Mucosa of descending colon (tissue), 3 donors: ENCODE measurements around the gene GCSAM. TPM values are rescaled to one million over a fixed set of nuclear protein-coding genes. Genes with fewer than 3 reads are reported as not detected.
A peak's percentile ranks its signal among the peaks of the same experiment; 100 is the strongest.

ENCODE experiments used
- ATAC-seq: fragments of 200-7000 bp; cut with Tn5 transposase; one replicate; pipeline ENCODE4 v1.9.1; 2020; ENCODE audit warnings: mild to moderate bottlenecking, moderate library complexity
- DNase-seq, 3 donors: peaks; one replicate each; pipeline ENCODE4 v3.0.0-alpha.2; 2020
- H3K36me3 ChIP-seq: fragments of 200-600 bp; one replicate; pipeline ENCODE4 v1.8.0; 2021; ENCODE audit warnings: low read depth, mild to moderate bottlenecking
- H3K4me1 ChIP-seq: fragments of 200-600 bp; one replicate; pipeline ENCODE4 v1.8.0; 2021; ENCODE audit warnings: low read depth, mild to moderate bottlenecking
- H3K4me3 ChIP-seq: fragments of 200-600 bp; one replicate; pipeline ENCODE4 v1.8.0; 2021; ENCODE audit warnings: mild to moderate bottlenecking
- H3K9me3 ChIP-seq: fragments of 200-600 bp; one replicate; pipeline ENCODE4 v1.8.0; 2021; ENCODE audit warnings: mild to moderate bottlenecking
- CTCF ChIP-seq: fragments of 200-600 bp; IDR thresholded peaks from one replicate; pipeline ENCODE4 v1.8.0; 2022; ENCODE audit warnings: antibody characterized with exemption, mild to moderate bottlenecking
- intact Hi-C, 2 donors: fragments of 100-400 bp; cut with DNase I in 1 of 2; cut with micrococcal nuclease in 1 of 2; formaldehyde crosslinking; loops; one replicate each; pipeline versions ENCODE4 v1.11.0 to v1.11.1; 2022; cut with DNase I, micrococcal nuclease
- total RNA-seq, 3 donors: library from RNA; stranded (reverse); fragmentation: NEBNext Ultra II Directional in 2 of 3; extraction: Animal tissue kit (Norgen Biotek cat#: 25700) in 2 of 3; gene quantifications; one replicate each; pipeline versions ENCODE4 v1.2.1 to v1.2.4, GENCODE V29; 2021 to 2023
- donor health status: DM: no; HTN: no; CAD: no; lungs with moderate emphysema.
- donor health status: DM: no; HTN: no; CAD: no.
- donor health status: DM: no; HTN: yes; CAD: no.

GCSAM gene
- total RNA-seq, 3 donors from 2014 or later: 0.36 to 0.41 TPM; not detected in 1

- H3K36me3 ChIP-seq: no peaks in the 10 kb centered on the region
- TF ChIP-seq CTCF: no peak
- intact Hi-C loops: no loop called here
- peaks cover 25% of the 10 kb centered on the region for H3K4me1 ChIP-seq
- DNase-seq (peak in 1 of 3 donors; percentile 91), ATAC-seq (peak; percentile 93)
- H3K4me3 ChIP-seq: no peak overlapping the region
- H3K9me3 ChIP-seq: no peaks in the 10 kb centered on the region
These were observed 35.7 kb downstream of the GCSAM start for GRCh38 chr3:112097378-112097777.

- ATAC-seq: peak; percentile 29
- no peaks in the 10 kb centered on the region for H3K36me3 ChIP-seq
- intact Hi-C loops: no loop called here
- H3K4me3 ChIP-seq: no peak overlapping the region
- TF ChIP-seq CTCF: no peak
- H3K4me1 ChIP-seq: peaks cover 33% of the 10 kb centered on the region
- DNase-seq: no peak
- H3K9me3 ChIP-seq: no peaks in the 10 kb centered on the region
These were observed 36.9 kb downstream of the GCSAM start for GRCh38 chr3:112096176-112096575.

- Histone ChIP-seq H3K9me3 (no peaks in the 10 kb centered on the region), H3K4me3 (no peak overlapping the region), H3K36me3 (no peaks in the 10 kb centered on the region), H3K4me1 (peaks cover 37% of the 10 kb centered on the region)
- ATAC-seq (no peak), DNase-seq (no peak)
- intact Hi-C loops: no loop called here
- TF ChIP-seq CTCF: no peak
These were observed 37.3 kb downstream of the GCSAM start for GRCh38 chr3:112095731-112096130.

GRCh38 chr3:112093180-112093522 lies 39.9 kb downstream of the GCSAM start:
- no peak for TF ChIP-seq CTCF
- intact Hi-C loops: no loop called here
- no peak for DNase-seq
- no peaks in the 10 kb centered on the region for H3K36me3 ChIP-seq
- H3K4me1 ChIP-seq: peaks cover 44% of the 10 kb centered on the region
- ATAC-seq: no peak
- H3K4me3 ChIP-seq: no peak overlapping the region
- H3K9me3 ChIP-seq: no peaks in the 10 kb centered on the region

- Histone ChIP-seq H3K4me1 (peaks cover 41% of the 10 kb centered on the region), H3K4me3 (no peak overlapping the region), H3K36me3 (no peaks in the 10 kb centered on the region), H3K9me3 (no peaks in the 10 kb centered on the region)
- ATAC-seq: peak; percentile 64
- intact Hi-C loops: no loop called here
- DNase-seq: peak in 1 of 3 donors; percentile 47
- TF ChIP-seq CTCF: no peak
These were observed 40.4 kb downstream of the GCSAM start for GRCh38 chr3:112092496-112093179.
